Activated T-cell treated with anti-CD3 and anti-CD28 coated beads, Interleukin-2, amount 50 U/mL, for 72 hours (primary cell): ENCODE measurements around the gene SCLY. TPM values are rescaled to one million over a fixed set of nuclear protein-coding genes. Genes with fewer than 3 reads are reported as not detected.
"Not testable (repeated sequence)": the region's sequence is repeated elsewhere in the genome, so short reads cannot be mapped to it uniquely, and the experiment has no call there.

ENCODE experiments used
- ATAC-seq, 2 donors: fragments of 150-1000 bp; cut with Tn5 transposase; replicated peaks in 1 of 2; 2 replicates each; pipeline ENCODE4 v1.10.0; 2021; ENCODE audit warnings: moderate library complexity in 2 of 2, mild to moderate bottlenecking in 1 of 2
- DNase-seq, 2 donors: peaks; one replicate each; pipeline ENCODE4 v3.0.0; 2021 to 2022; ENCODE audit warnings: mixed read lengths in 1 of 2
- H3K27ac Mint-ChIP-seq: one replicate; pipeline ENCODE4 v1.8.0; 2022; ENCODE audit warnings: mild to moderate bottlenecking, moderate library complexity, mixed read lengths
- H3K27me3 Mint-ChIP-seq: one replicate; pipeline ENCODE4 v1.8.0; 2022; ENCODE audit warnings: low read depth, mixed read lengths
- H3K36me3 Mint-ChIP-seq, 2 donors: one replicate each; pipeline ENCODE4 v1.8.0; 2022; ENCODE audit warnings: mixed read lengths in 2 of 2, mild to moderate bottlenecking in 1 of 2; ENCODE audit not compliant: insufficient read depth in 2 of 2
- H3K4me1 Mint-ChIP-seq: one replicate; pipeline ENCODE4 v1.8.0; 2022; ENCODE audit warnings: low read depth, mixed read lengths
- H3K4me3 Mint-ChIP-seq, 2 donors: one replicate each; pipeline ENCODE4 v1.8.0; 2022; ENCODE audit warnings: mild to moderate bottlenecking in 2 of 2, mixed read lengths in 2 of 2, moderate library complexity in 2 of 2
- H3K9me3 Mint-ChIP-seq, 2 donors: one replicate each; pipeline ENCODE4 v1.8.0; 2022; ENCODE audit warnings: mixed read lengths in 2 of 2
- total RNA-seq, 2 donors: library from RNA; stranded (reverse); gene quantifications; one replicate each; pipeline ENCODE4 v1.2.3, GENCODE V29; 2022

SCLY gene
- total RNA-seq, 2 donors from 2014 or later = 36.3 to 38.2 TPM

GRCh38 chr2:238066218-238066617 lies 5.4 kb downstream of the SCLY start:
- Mint-ChIP-seq H3K36me3 (peaks cover 21 to 49% of the 10 kb centered on the region in 2 donors), H3K9me3 (peaks cover 5 to 9% of the 10 kb centered on the region in 2 donors), H3K27me3 (no peaks in the 10 kb centered on the region), H3K4me1 (peaks cover 82% of the 10 kb centered on the region), H3K4me3 (peak overlapping the region in 1 of 2 donors; percentile 1), H3K27ac (peak overlapping the region; percentile 77)
- DNase-seq (no peak), ATAC-seq (no peak)

- ATAC-seq = peak; percentile 14 to 35
- Mint-ChIP-seq H3K4me1 (peaks cover 77% of the 10 kb centered on the region), H3K27ac (peak overlapping the region; percentile 77), H3K36me3 (peaks cover 22 to 48% of the 10 kb centered on the region in 2 donors), H3K4me3 (peak overlapping the region in 1 of 2 donors; percentile 9)
- not testable (repeated sequence) for H3K9me3 Mint-ChIP-seq, H3K27me3 Mint-ChIP-seq
- DNase-seq = peak; percentile 21 to 28
Measured at GRCh38 chr2:238066718-238067117, 5.9 kb downstream of the SCLY start.

GRCh38 chr2:238067939-238068338 lies 7.1 kb downstream of the SCLY start:
- Mint-ChIP-seq H3K4me1 (peaks cover 65% of the 10 kb centered on the region), H3K27me3 (no peaks in the 10 kb centered on the region), H3K4me3 (peak overlapping the region; percentile 27 to 67), H3K27ac (no peak overlapping the region), H3K9me3 (peaks cover 5 to 9% of the 10 kb centered on the region in 2 donors), H3K36me3 (peaks cover 28 to 60% of the 10 kb centered on the region in 2 donors)
- no peak for ATAC-seq
- DNase-seq = no peak

- peaks cover 31 to 65% of the 10 kb centered on the region in 2 donors for H3K36me3 Mint-ChIP-seq
- DNase-seq (no peak), ATAC-seq (peak in 1 of 2 donors; percentile 11)
- peak overlapping the region; percentile 84 for H3K27ac Mint-ChIP-seq
- peaks cover 5 to 9% of the 10 kb centered on the region in 2 donors for H3K9me3 Mint-ChIP-seq
- H3K4me3 Mint-ChIP-seq = peak overlapping the region; percentile 62 to 74
- H3K4me1 Mint-ChIP-seq = peaks cover 53% of the 10 kb centered on the region
- no peaks in the 10 kb centered on the region for H3K27me3 Mint-ChIP-seq
Measured at GRCh38 chr2:238069021-238069709, 8.4 kb downstream of the SCLY start.

- peaks cover 46% of the 10 kb centered on the region for H3K4me1 Mint-ChIP-seq
Measured at GRCh38 chr2:238069877-238070276, 9.1 kb downstream of the SCLY start.

GRCh38 chr2:238075397-238075796 lies 14.6 kb downstream of the SCLY start:
- Mint-ChIP-seq H3K4me1 (peaks cover 11% of the 10 kb centered on the region), H3K27ac (peak overlapping the region; percentile 33), H3K9me3 (no peaks in the 10 kb centered on the region), H3K36me3 (peaks cover 19 to 62% of the 10 kb centered on the region in 2 donors), H3K27me3 (no peaks in the 10 kb centered on the region), H3K4me3 (no peak overlapping the region)
- DNase-seq = no peak
- no peak for ATAC-seq

More at GRCh38 chr2:238069877-238070276, 9.1 kb downstream of the SCLY start:
- H3K27ac Mint-ChIP-seq = peak overlapping the region; percentile 84
- peaks cover 5 to 9% of the 10 kb centered on the region in 2 donors for H3K9me3 Mint-ChIP-seq
- no peaks in the 10 kb centered on the region for H3K27me3 Mint-ChIP-seq
- peak overlapping the region; percentile 62 to 74 for H3K4me3 Mint-ChIP-seq
- no peak for DNase-seq
- H3K36me3 Mint-ChIP-seq = peaks cover 31 to 66% of the 10 kb centered on the region in 2 donors
- no peak for ATAC-seq

- no peaks in the 10 kb centered on the region for H3K9me3 Mint-ChIP-seq
- no peak overlapping the region for H3K27ac Mint-ChIP-seq
- H3K27me3 Mint-ChIP-seq = no peaks in the 10 kb centered on the region
- DNase-seq (no peak), ATAC-seq (no peak)
- peaks cover 16 to 62% of the 10 kb centered on the region in 2 donors for H3K36me3 Mint-ChIP-seq
- H3K4me1 Mint-ChIP-seq = peaks cover 11% of the 10 kb centered on the region
- no peak overlapping the region for H3K4me3 Mint-ChIP-seq
Measured at GRCh38 chr2:238077292-238077691, 16.5 kb downstream of the SCLY start.

- Mint-ChIP-seq H3K9me3 (no peaks in the 10 kb centered on the region), H3K4me3 (no peak overlapping the region), H3K27ac (no peak overlapping the region), H3K27me3 (no peaks in the 10 kb centered on the region), H3K4me1 (peaks cover 11% of the 10 kb centered on the region), H3K36me3 (peaks cover 12 to 58% of the 10 kb centered on the region in 2 donors)
- ATAC-seq (no peak), DNase-seq (no peak)
Measured at GRCh38 chr2:238079874-238080327, 19.1 kb downstream of the SCLY start.

GRCh38 chr2:238080518-238080917 lies 19.7 kb downstream of the SCLY start:
- DNase-seq (no peak), ATAC-seq (no peak)
- Mint-ChIP-seq H3K27ac (no peak overlapping the region), H3K4me1 (peaks cover 11% of the 10 kb centered on the region), H3K9me3 (no peaks in the 10 kb centered on the region), H3K27me3 (no peaks in the 10 kb centered on the region), H3K4me3 (no peak overlapping the region), H3K36me3 (peaks cover 14 to 57% of the 10 kb centered on the region in 2 donors)

GRCh38 chr2:238081150-238081549 lies 20.3 kb downstream of the SCLY start:
- DNase-seq = no peak
- H3K36me3 Mint-ChIP-seq = peaks cover 14 to 56% of the 10 kb centered on the region in 2 donors
- H3K27me3 Mint-ChIP-seq = no peaks in the 10 kb centered on the region
- no peak overlapping the region for H3K4me3 Mint-ChIP-seq
- no peaks in the 10 kb centered on the region for H3K9me3 Mint-ChIP-seq
- H3K27ac Mint-ChIP-seq = no peak overlapping the region
- no peak for ATAC-seq
- peaks cover 11% of the 10 kb centered on the region for H3K4me1 Mint-ChIP-seq

GRCh38 chr2:238081561-238081960 lies 20.8 kb downstream of the SCLY start:
- no peak for DNase-seq
- no peaks in the 10 kb centered on the region for H3K9me3 Mint-ChIP-seq
- no peak overlapping the region for H3K4me3 Mint-ChIP-seq
- H3K27me3 Mint-ChIP-seq = no peaks in the 10 kb centered on the region
- no peak for ATAC-seq
- peaks cover 12 to 56% of the 10 kb centered on the region in 2 donors for H3K36me3 Mint-ChIP-seq
- no peak overlapping the region for H3K27ac Mint-ChIP-seq
- H3K4me1 Mint-ChIP-seq = peaks cover 11% of the 10 kb centered on the region

GRCh38 chr2:238082151-238082550 lies 21.4 kb downstream of the SCLY start:
- DNase-seq = no peak
- peaks cover 10 to 52% of the 10 kb centered on the region in 2 donors for H3K36me3 Mint-ChIP-seq
- H3K27me3 Mint-ChIP-seq = no peaks in the 10 kb centered on the region
- H3K9me3 Mint-ChIP-seq = no peaks in the 10 kb centered on the region
- H3K4me3 Mint-ChIP-seq = no peak overlapping the region
- H3K27ac Mint-ChIP-seq = no peak overlapping the region
- peaks cover 5% of the 10 kb centered on the region for H3K4me1 Mint-ChIP-seq
- ATAC-seq = no peak

GRCh38 chr2:238082827-238083226 lies 22.0 kb downstream of the SCLY start:
- Mint-ChIP-seq H3K4me3 (no peak overlapping the region), H3K36me3 (peaks cover 10 to 49% of the 10 kb centered on the region in 2 donors), H3K4me1 (no peaks in the 10 kb centered on the region), H3K27me3 (no peaks in the 10 kb centered on the region), H3K27ac (no peak overlapping the region), H3K9me3 (no peaks in the 10 kb centered on the region)
- ATAC-seq = no peak
- no peak for DNase-seq
